Measurements from ENCODE around the gene HOXC11. TPM values are rescaled to one million over a fixed set of nuclear protein-coding genes. Genes with fewer than 3 reads are reported as not detected.

The HOXC11 gene
- total RNA-seq, 2 donors from 2014 or later: not detected

GRCh38 chr12:53976823-53977595 is 4.1 kb downstream of the HOXC11 start:
- H3K4me1 ChIP-seq: peaks cover 0 to 29% of the 10 kb centered on the region in 2 donors
- no peak for TF ChIP-seq CTCF (IDR thresholded peaks at IDR 0.05)
- no peak overlapping the region for H3K27ac ChIP-seq
- peaks cover 67 to 73% of the 10 kb centered on the region in 2 donors for H3K27me3 ChIP-seq
- no peak overlapping the region for H3K4me3 ChIP-seq
- H3K9me3 ChIP-seq: no peaks in the 10 kb centered on the region
- DNase-seq (ENCODE audit: low spot score): no peak
- no peaks in the 10 kb centered on the region for H3K36me3 ChIP-seq

GRCh38 chr12:53977596-53978445 is 4.9 kb downstream of the HOXC11 start:
- no peak for TF ChIP-seq CTCF (IDR thresholded peaks at IDR 0.05)
- H3K4me3 ChIP-seq: no peak overlapping the region
- H3K27me3 ChIP-seq: peaks cover 66 to 72% of the 10 kb centered on the region in 2 donors
- no peaks in the 10 kb centered on the region for H3K9me3 ChIP-seq
- H3K36me3 ChIP-seq: no peaks in the 10 kb centered on the region
- peaks cover 0 to 29% of the 10 kb centered on the region in 2 donors for H3K4me1 ChIP-seq
- DNase-seq (ENCODE audit: low spot score): no peak
- H3K27ac ChIP-seq: no peak overlapping the region

- no peaks in the 10 kb centered on the region for H3K9me3 ChIP-seq
- H3K4me3 ChIP-seq: no peak overlapping the region
- H3K27me3 ChIP-seq: peaks cover 65 to 72% of the 10 kb centered on the region in 2 donors
- no peaks in the 10 kb centered on the region for H3K36me3 ChIP-seq
- H3K27ac ChIP-seq: no peak overlapping the region
- no peak for DNase-seq (ENCODE audit: low spot score)
- no peak for TF ChIP-seq CTCF (IDR thresholded peaks at IDR 0.05)
- H3K4me1 ChIP-seq: peaks cover 0 to 20% of the 10 kb centered on the region in 2 donors
Observed at GRCh38 chr12:53978477-53979356, 5.8 kb downstream of the HOXC11 start.

GRCh38 chr12:53980104-53980801 is 7.3 kb downstream of the HOXC11 start:
- Histone ChIP-seq H3K4me1 (peaks cover 0 to 18% of the 10 kb centered on the region in 2 donors), H3K27me3 (peaks cover 66 to 73% of the 10 kb centered on the region in 2 donors), H3K27ac (no peak overlapping the region), H3K9me3 (no peaks in the 10 kb centered on the region), H3K36me3 (no peaks in the 10 kb centered on the region), H3K4me3 (no peak overlapping the region)
- TF ChIP-seq CTCF (IDR thresholded peaks at IDR 0.05): no peak
- no peak for DNase-seq (ENCODE audit: low spot score)

Measured in right atrium auricular region (tissue), 2 donors.